Left renal cortex interstitium (tissue), 4 donors: ENCODE data around the gene WDFY2. TPM values are rescaled to one million over a fixed set of nuclear protein-coding genes. Genes with fewer than 3 reads are reported as not detected.
A peak's percentile ranks its signal among the peaks of the same experiment; 100 is the strongest.

Experiments
- DNase-seq, 4 donors: peaks; one replicate each; pipeline ENCODE4 v3.0.0-alpha.2; 2013; ENCODE audit warnings: low read depth in 4 of 4, low spot score in 2 of 4, missing footprints in 1 of 4
- polyA plus RNA-seq, 4 donors: library from polyadenylated mRNA; unstranded; fragments of 120-200 nt; gene quantifications; one replicate each; pipeline ENCODE4 v1.2.1, GENCODE V29; 2013; ENCODE audit not compliant: insufficient read length in 4 of 4

WDFY2 gene
- polyA plus RNA-seq, 4 donors = 10.7 to 20.4 (median 14.9) TPM

DNA sequence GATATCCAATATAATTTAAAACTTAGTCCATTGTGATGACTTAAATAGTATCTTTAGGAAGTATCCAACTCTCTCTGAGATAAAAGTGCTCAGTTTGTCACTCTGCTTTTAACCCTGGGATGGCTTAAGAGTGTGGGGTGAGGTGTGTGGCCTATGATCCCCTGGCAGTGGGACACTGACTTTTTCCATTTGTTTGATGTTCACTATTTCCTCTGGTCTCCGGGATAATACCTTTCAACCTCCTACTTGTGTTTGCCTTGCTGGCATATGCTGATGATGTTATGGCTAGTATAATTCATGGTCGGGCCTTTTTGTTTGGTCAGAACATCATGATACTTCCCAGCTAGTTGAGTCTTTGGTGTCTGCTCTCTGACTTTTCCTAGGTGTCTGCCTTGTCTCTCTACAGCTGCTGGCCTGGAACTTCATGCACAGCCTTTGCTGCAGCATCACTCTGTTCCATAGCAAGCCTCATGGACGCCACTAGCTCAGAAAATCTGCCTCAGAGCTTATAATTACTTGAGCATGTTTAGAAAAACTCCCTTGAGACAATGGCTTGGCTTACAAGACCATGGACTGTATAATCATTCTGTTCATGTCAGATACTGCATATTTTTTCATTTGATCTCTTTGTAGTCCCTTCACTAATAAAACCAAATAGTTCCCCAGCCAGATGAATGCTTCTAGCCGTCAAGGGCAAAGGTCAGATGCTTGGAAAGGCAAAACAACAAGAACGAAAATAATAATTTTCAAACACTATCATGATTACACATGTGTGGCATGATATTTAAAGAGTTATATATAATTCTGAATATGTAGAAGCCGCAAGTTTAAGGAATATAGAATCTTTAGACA is 75.2 kb downstream of the WDFY2 start:
- no peak for DNase-seq

DNA sequence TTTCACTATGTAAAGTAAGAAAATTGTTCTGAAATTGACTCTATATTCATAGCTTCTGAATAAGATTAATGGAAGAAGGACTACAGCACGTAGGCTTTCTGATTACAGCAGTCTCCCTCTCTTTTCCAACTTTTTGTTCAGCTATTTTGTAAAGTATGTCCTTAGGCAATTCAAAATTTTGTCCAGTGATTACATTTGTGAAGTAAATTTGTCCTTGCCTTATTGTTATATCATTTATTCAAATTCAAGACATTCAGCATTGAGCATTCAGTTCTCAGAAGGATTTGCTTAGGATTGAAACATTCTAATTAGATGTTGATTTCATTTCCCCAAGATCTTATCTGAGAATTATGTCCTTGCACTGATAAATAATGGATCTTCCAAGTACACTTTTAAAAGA is 76.6 kb downstream of the WDFY2 start:
- no peak for DNase-seq

DNA sequence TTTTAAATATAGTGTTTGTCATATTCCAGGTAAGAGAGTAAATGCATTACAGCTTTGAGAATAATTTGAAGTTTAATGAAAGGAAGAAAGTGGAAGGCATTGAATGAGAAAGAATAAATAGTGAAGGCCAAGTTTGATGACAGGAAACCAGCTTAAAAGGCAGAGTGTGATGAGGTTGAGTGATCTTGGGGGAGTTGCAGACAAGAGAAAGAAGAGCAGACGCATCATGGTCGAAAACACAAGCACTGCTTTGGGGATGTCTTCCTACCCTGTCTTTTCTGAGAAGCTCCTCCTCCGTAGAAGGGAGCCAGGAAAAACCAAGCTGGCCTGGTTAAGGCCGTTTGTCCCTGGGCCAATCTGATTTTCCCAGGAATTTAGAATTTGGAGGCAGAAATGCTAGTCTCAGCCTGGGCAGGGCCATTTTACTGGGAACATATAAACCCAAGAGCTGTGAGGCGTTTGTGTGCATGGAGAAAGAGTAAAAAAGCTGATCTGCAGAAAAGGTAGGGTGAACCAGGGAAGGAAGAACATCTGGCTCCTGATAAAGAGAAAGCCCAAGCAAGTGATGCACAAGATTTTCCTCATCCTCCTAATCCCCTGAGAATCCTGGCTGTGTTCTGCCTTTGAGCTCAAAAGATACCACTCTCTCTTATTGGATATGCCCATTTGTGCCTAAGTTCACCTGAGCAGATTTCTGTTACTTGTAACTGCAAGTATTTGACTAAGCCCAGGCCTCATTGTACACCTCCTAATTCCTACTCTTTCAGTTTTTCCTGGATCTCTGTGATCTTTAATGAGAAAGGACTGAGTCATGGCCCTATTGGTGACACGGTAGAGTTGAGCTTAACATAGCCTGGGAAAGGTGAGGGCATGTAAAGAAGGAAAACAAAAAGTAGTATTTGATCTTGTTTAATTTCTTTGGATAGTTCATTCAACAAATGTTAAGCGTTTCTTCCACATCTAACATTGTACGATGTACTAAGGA is 80.0 kb downstream of the WDFY2 start:
- no peak for DNase-seq

DNA sequence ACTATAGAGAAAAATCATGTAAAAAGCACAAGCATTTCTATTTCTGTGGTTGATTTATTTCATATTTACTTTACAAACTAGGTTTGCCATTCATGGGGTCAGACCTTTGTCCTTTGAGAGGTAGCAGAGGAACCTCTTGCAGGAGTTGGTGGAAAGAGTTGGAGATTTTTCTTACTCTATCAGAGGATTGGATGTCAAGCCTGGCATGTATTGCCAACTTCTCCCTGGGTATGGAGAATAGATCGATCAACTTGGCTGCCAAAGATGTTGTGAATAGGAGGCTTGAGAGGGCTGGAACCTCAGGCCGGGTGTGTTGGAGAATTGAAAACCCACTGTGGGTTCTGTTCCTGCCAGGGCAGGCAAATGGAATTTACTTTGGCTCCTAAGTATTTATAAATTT is 81.2 kb downstream of the WDFY2 start:
- DNase-seq = no peak

DNA sequence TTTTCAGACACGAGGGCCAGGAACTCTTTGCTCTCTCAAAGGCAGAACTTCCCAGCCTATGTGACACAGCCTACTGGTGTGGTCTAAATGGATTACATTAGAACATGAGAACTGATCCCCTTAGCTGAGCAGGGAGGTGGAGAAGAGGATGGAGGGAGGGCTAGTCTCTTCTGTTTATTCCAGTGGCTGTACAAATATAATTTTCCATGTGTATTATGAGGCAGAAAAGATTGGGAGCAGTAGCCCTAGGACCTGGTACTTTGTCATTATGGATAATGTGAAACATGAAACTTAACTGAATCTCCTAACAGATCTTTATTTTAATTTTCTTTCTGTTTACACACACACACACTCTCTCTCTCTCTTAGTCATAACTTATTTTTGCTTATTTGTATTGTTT is 82.1 kb downstream of the WDFY2 start:
- no peak for DNase-seq

DNA sequence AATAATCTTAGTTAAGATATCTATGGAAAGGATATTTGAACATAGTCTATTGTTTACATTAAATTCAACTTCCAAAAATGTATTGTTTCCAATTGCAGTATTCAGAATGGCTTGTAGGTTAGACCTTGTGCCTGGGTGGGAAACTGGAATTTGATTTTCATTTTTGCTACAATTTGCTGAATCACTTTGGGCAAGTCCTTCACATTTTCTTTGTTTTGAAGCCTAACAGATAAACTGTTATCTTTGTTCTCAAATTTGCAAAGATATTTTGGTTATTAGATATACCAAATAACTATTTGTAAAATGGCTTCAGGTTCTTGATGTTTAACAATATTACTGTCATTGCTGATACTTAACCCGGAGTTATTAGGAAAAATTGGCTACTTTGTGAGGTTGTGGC is 82.6 kb downstream of the WDFY2 start:
- no peak for DNase-seq

DNA sequence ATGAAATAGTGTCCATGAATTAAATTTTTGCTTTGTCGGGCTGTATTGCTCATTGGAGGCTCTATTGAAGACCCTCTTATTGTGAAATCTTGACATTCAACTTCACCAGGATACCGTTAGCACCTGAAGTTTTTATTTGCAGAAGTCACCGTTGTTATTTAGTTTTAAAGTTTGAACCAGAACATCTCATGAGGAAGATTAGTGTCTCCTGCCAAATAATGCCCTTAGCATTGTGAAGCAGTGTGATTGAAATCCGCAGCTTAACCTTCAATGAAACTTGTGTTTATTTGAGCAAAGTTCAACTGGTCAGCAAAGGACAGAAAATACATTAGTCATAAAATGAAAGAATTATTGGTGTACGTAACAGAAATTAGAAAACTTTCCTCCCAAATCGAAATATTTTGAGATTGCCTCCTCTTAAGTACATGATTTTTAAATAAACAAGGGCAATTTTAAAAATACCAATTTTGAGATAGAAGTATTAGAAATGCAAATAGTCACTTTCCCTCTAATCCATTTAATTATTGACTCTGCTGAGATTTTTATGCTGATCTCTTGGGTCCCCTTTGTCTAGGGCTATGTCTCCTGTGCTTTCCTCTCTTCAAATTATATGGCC is 84.4 kb downstream of the WDFY2 start:
- DNase-seq = no peak

DNA sequence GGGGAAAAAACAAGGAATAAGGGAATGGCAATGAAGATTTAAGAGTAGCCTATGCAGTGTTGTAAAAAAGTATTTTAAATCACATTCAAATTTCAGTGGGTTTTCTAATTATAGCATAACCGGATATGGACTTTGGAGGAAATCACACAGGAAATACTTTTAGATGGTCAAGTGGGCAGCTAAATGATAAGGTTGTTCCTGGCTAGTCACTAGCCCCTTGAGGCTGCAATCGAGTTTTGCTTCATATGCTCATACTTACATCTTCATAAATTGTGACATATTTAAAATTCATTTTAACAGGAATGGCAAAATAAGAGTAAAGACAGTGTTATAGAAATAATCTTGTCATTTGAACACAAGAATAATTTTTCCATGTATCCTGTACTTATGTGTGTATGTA is 88.9 kb downstream of the WDFY2 start:
- no peak for DNase-seq

DNA sequence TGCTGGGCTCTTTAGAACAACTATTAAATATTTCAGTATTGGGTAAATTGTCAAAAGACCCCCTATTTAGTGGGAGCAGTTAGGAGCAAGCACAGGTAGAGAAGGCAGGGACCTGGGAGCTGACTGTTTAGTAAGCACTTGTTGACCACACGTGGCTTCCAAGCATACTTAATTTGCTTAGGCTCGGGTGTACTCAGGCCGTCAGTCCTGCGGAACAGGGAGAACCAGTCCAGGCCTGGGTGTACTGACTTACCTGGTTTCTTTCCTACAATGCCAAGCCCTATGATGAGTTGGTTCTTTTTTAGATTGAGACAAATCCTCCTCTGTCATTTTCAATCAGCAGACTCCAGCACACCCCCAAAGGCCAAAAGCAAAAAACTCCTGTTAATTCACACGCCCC is 90.0 kb downstream of the WDFY2 start:
- peak in 1 of 4 donors; percentile 51 for DNase-seq

DNA sequence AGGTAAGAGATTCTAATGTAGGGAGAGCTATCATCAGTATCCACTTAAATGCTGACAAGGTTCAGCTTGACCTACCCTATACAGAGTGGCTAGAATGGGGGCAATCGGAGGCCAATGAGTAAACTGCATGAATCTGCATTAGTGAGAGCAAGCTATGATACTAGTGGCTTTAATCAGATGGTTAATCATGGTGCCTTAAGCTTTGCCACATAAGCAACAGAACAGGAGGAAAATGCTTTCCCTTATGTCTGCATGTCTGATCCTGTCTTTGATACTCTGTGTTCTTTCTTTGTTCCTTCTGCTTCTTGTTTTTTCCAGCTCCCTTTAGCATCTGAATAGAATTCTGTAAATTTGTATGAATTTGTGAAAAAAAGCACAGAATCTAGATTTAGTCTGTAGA is 91.1 kb downstream of the WDFY2 start:
- DNase-seq = no peak

DNA sequence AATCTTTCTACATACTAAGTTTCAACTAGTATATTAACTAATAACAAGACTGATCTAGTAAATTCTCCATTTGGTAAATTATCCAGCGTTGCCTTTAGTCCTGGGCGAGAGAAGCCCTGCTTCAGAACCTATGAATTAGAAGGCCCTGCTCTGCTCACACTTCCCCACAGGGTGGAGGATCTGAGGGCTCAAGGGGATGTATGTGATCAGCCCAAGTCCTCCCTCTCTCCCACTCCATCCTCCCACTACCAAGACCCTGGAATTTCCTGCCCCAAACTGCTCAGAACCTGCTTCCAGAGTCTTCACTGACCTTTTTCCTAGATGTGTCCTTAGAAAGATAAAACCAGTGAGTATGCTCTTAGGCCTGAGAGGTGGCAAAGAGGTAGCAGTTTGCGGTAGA is 91.6 kb downstream of the WDFY2 start:
- no peak for DNase-seq

DNA sequence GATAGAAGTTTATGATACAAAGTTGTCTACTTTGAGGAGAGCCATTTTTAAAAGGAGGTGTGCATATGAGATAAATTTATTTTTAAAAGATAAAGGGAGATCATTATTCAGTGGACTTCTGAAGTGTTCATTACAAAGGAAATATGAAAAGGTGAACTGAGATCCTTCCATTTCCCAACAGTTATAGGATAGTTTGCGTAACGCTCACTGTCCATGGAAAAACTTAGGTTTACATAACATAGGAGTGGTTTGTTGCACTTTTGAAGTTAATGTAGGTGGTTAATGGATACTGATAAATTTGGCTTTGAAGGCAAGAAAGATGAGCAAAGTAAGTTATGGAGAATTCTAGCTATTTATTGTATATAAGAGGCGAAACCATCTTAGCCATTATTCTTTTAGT is 92.5 kb downstream of the WDFY2 start:
- DNase-seq = no peak

DNA sequence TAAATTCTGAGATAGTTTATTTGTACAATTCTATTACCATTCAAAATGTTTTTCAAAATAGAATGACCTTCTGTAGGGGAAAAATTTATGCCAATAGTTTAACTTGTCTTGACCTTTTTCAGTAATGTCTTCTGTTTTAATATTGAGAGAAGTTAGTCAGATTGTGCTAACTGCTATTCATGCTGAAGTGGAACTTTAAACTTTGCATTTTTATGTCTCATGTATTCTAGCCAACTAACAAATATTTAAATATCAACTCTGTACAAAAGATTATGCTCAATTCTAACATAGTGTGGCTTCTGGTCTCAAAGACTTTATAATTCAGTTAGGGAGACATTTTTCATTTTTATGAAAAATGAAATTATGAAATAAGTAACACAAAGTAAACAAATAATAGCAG is 94.2 kb downstream of the WDFY2 start:
- DNase-seq = no peak

DNA sequence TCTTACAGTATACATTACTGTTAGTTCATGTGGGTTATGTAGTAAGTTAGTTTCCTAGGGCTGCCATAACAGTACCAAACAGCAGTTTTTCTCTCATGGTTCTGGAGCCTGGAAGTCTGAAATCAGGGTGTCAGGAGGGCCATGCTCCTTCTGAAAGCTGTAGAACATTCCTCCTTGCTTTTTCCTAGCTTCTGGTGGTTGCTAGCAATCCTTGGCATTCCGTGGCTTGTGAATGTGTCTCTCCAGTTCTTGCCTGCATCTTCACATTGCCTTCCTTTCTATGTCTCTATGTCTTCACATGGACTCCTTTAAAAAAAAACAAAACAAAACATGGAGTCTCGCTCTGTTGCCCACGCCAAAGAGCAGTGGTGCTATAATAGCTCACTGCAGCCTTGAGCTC is 95.4 kb downstream of the WDFY2 start:
- no peak for DNase-seq

DNA sequence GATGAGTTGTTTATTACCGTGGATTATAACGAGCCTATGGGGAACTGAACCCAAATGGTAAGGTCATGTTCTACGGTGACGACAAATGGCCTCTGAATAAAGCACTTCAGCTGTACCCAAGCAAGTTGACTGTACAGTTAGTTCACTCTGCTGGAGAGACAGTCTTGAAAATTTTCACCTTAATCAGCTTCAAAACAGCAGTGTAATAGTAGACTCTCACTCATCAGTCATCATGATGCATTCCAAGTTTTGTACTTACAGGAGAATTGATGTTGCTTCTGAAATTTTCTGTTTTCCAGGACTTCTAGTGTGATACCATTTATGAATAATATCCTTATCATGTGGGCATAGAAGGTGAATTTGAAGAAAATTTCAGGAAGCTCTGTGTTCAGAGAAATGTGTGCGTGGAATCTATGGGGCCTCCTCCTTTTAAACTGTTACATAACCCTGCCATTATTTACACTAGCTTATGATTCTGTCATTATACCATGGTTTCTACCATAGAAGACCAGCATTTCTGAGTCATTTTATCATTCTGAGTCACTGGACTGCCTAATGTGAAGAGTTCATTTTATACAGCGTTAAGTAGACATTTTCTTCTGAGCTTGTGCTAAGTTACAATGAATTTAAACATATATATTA is 96.9 kb downstream of the WDFY2 start:
- no peak for DNase-seq

DNA sequence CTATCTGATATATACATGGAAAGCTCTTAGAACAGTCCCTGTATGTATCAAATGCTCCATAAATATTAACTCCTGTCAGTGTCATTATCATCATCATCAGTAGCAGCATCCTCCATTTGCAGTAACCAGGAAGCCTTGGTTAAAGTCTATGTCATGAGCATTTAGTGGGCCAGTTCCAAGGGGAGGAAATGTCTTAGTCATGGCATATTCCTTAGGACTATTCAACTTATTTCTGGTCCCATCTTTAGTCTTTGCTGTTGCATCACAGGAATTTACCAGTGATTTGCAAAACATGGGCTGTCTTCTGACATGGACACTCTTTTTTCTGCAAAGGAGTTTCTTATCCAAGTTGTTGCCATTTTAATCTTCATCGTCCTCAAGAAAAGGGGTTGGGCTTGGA is 98.4 kb downstream of the WDFY2 start:
- no peak for DNase-seq

DNA sequence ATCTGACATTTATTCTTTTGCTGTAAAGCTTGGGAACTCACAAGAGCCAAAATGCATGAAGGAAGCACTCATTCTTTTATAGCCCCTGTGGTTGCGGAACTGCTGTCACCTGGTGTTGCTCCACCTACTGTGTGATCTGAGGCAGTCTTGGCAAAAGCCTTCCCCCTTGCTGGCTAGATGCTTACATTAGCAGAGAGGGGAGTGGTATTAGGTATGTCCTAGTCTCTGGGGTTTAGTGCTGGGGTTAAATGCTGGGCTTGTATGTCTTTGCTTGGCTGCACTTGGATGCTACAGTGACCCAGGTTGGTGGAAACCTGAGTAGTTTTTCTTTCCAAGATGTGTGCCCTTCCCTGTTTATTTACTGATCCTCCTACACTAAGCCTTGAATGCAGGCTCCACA is 99.3 kb downstream of the WDFY2 start:
- peak in 3 of 4 donors; percentile 53 to 56 (median 56) for DNase-seq

DNA sequence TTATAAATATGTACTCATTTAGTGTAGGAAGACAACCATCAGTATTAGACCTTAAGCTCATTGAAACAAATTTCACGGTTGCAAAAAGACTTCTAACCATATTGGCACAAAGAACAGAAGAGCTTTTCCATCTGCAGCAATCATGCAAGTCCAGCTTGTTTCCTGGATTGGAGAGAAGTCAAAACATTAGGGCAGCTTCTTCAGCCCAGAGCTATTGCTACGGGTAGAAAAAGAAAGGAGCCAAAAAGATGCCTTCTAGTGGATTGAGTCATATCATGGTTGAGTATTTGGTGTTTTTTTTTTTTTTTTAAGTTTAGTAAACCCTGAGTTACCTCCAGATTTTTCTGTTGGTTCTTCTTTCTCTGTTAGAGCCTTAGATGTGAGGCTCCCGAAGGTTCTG is 99.8 kb downstream of the WDFY2 start:
- no peak for DNase-seq

DNA sequence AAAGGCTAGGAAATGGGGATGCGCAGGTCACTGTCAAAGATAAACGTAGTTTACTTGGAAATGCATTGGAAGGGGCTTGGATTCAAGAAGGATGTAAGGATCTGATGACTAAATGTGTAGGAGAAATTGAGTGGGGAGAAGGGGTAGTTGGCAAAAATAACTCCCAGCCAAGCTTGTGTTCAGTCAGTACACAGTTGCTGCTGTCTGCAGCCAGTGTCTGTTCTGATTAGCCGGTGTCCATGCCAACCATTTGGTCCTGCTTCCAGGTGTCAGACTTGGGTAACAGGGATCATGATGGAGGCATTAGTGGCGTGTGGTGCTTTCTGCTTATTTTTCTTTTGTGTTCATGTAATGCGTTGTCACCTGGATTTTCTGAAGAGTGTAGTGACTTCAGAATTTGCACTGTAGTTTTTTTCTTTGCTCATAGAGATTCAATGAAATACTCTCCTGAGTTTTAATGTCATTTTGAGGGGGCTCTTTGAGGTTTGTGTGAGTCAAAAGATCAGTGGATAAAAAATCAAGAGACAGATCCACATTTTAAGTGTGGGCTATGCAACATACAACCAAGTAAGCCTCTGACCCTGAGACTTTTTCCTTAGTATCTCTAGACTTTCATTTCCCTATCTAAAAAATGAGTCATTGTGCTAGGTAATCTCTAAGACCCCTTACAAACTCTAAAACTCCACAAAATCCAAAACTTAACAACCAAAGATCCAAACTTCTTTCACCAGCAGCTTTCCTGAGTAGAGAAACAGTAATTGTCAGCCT is 103.9 kb downstream of the WDFY2 start:
- no peak for DNase-seq
